ENCODE measurements around the gene ANXA4.
"Not testable (repeated sequence)": the region's sequence is repeated elsewhere in the genome, so short reads cannot be mapped to it uniquely, and the experiment has no call there.

Gene ANXA4

GRCh38 chr2:69714539-69715220, 27.3 kb upstream of the ANXA4 start:
- H3K4me3 ChIP-seq (replicated peaks; ENCODE audit: low read depth, low read length): not testable (repeated sequence)
- DNase-seq (ENCODE audit: low read depth): peak; percentile 90
- TF ChIP-seq CTCF (IDR thresholded peaks at IDR 0.05; ENCODE audit: low read length, missing control alignments): peak; percentile 77

GRCh38 chr2:69715964-69716363, 26.0 kb upstream of the ANXA4 start:
- DNase-seq (ENCODE audit: low read depth): peak; percentile 38
- no peak overlapping the region for H3K4me3 ChIP-seq (replicated peaks; ENCODE audit: low read depth, low read length)
- no peak for TF ChIP-seq CTCF (IDR thresholded peaks at IDR 0.05; ENCODE audit: low read length, missing control alignments)

GRCh38 chr2:69716555-69717120, 25.3 kb upstream of the ANXA4 start:
- no peak overlapping the region for H3K4me3 ChIP-seq (replicated peaks; ENCODE audit: low read depth, low read length)
- DNase-seq (ENCODE audit: low read depth): peak; percentile 60
- TF ChIP-seq CTCF (IDR thresholded peaks at IDR 0.05; ENCODE audit: low read length, missing control alignments): peak; percentile 10

- H3K4me3 ChIP-seq (replicated peaks; ENCODE audit: low read depth, low read length): no peak overlapping the region
- no peak for TF ChIP-seq CTCF (IDR thresholded peaks at IDR 0.05; ENCODE audit: low read length, missing control alignments)
- DNase-seq (ENCODE audit: low read depth): no peak
Observed at GRCh38 chr2:69717186-69717585, 24.7 kb upstream of the ANXA4 start.

- no peak for TF ChIP-seq CTCF (IDR thresholded peaks at IDR 0.05; ENCODE audit: low read length, missing control alignments)
- H3K4me3 ChIP-seq (replicated peaks; ENCODE audit: low read depth, low read length): no peak overlapping the region
- no peak for DNase-seq (ENCODE audit: low read depth)
Observed at GRCh38 chr2:69717861-69718273, 24.1 kb upstream of the ANXA4 start.

- H3K4me3 ChIP-seq (replicated peaks; ENCODE audit: low read depth, low read length): no peak overlapping the region
- DNase-seq (ENCODE audit: low read depth): no peak
- TF ChIP-seq CTCF (IDR thresholded peaks at IDR 0.05; ENCODE audit: low read length, missing control alignments): no peak
Observed at GRCh38 chr2:69718338-69718965, 23.5 kb upstream of the ANXA4 start.
